ENCODE measurements around the gene CACNB2.

- TF ChIP-seq CTCF (IDR thresholded peaks at IDR 0.05) (no peak), REST (IDR thresholded peaks at IDR 0.05; ENCODE audit: insufficient read depth in 1 of 2, low read depth in 2 of 2, low read length in 1 of 2) (no peak), POLR2AphosphoS5 (IDR thresholded peaks at IDR 0.05; ENCODE audit: low read depth, low read length) (no peak), SIN3A (IDR thresholded peaks at IDR 0.05; ENCODE audit: borderline replicate concordance, insufficient read depth, low read depth, low read length) (no peak)
These were observed 357.7 kb downstream of the CACNB2 start for GRCh38 chr10:18497806-18498369.

All from Panc1 (cell line).